DOHH2 (cell line): ENCODE results near the gene ABLIM1.

Experiments used
- H3F3A ChIP-seq: fragments of 200-600 bp; sonication (generic), shearing (Covaris generic); 2 replicates; pipeline ENCODE4 v1.6.0; 2016; ENCODE audit warnings: antibody characterized with exemption, mild to moderate bottlenecking; ENCODE audit not compliant: control insufficient read depth, insufficient read depth
- H3K27ac ChIP-seq: fragments of 200-600 bp; sonication (generic); 2 replicates; pipeline ENCODE4 v1.5.1; 2014; ENCODE audit warnings: low read depth, mild to moderate bottlenecking, low read length, moderate library complexity
- H3K27me3 ChIP-seq: fragments of 200-600 bp; sonication (generic); 2 replicates; pipeline ENCODE4 v1.6.1; 2014; ENCODE audit warnings: mild to moderate bottlenecking, low read length, mixed read lengths; ENCODE audit not compliant: control insufficient read depth
- H3K36me3 ChIP-seq: fragments of 200-600 bp; sonication (generic); 2 replicates; pipeline ENCODE4 v1.6.1; 2014; ENCODE audit warnings: mild to moderate bottlenecking, low read length, moderate library complexity, mixed read lengths; ENCODE audit not compliant: control insufficient read depth
- H3K4me1 ChIP-seq: fragments of 200-600 bp; sonication (generic); 2 replicates; pipeline ENCODE4 v1.6.1; 2014; ENCODE audit warnings: mild to moderate bottlenecking, low read length, mixed read lengths; ENCODE audit not compliant: control insufficient read depth
- H3K4me2 ChIP-seq: fragments of 200-600 bp; sonication (generic); 2 replicates; pipeline ENCODE4 v1.6.0; 2014; ENCODE audit warnings: mild to moderate bottlenecking, low read length, moderate library complexity
- H3K4me3 ChIP-seq: fragments of 200-600 bp; sonication (generic); 2 replicates; pipeline ENCODE4 v1.5.1; 2014; ENCODE audit warnings: mild to moderate bottlenecking, low read length, mixed read lengths
- H3K79me2 ChIP-seq: fragments of 200-600 bp; sonication (generic); 2 replicates; pipeline ENCODE4 v1.6.1; 2014; ENCODE audit warnings: mild to moderate bottlenecking, low read length, mixed read lengths; ENCODE audit not compliant: control insufficient read depth
- H3K9me2 ChIP-seq: fragments of 200-600 bp; sonication (generic); replicated peaks from 2 replicates; pipeline ENCODE4 v1.6.1; 2014; ENCODE audit warnings: mild to moderate bottlenecking, low read length, mixed read lengths; ENCODE audit not compliant: control insufficient read depth
- H3K9me3 ChIP-seq: fragments of 200-600 bp; sonication (generic); 2 replicates; pipeline ENCODE4 v1.6.1; 2014; ENCODE audit warnings: antibody characterized with exemption, low read length, mixed read lengths; ENCODE audit not compliant: control insufficient read depth, insufficient read depth
- H4K20me1 ChIP-seq: fragments of 200-600 bp; sonication (generic); 2 replicates; pipeline ENCODE4 v1.6.0; 2014; ENCODE audit warnings: low read depth, mild to moderate bottlenecking, antibody characterized with exemption, low read length, moderate library complexity; ENCODE audit not compliant: control insufficient read depth, insufficient read depth
- EZH2phosphoT487 ChIP-seq: fragments of 200-600 bp; sonication (generic); IDR thresholded peaks from 2 replicates; pipeline ENCODE4 v1.6.1; 2017; ENCODE audit warnings: borderline replicate concordance, mild to moderate bottlenecking, antibody characterized with exemption, low read length, moderate library complexity, mixed read lengths
- TF ChIP-seq, protein P1 (sequence below): fragments of 200-600 bp; sonication (generic); IDR thresholded peaks from one replicate; pipeline ENCODE4 v1.5.1; 2014; ENCODE audit warnings: antibody characterized with exemption, mild to moderate bottlenecking, low read depth, low read length; ENCODE audit not compliant: poor library complexity, severe bottlenecking

The ABLIM1 gene

DNA sequence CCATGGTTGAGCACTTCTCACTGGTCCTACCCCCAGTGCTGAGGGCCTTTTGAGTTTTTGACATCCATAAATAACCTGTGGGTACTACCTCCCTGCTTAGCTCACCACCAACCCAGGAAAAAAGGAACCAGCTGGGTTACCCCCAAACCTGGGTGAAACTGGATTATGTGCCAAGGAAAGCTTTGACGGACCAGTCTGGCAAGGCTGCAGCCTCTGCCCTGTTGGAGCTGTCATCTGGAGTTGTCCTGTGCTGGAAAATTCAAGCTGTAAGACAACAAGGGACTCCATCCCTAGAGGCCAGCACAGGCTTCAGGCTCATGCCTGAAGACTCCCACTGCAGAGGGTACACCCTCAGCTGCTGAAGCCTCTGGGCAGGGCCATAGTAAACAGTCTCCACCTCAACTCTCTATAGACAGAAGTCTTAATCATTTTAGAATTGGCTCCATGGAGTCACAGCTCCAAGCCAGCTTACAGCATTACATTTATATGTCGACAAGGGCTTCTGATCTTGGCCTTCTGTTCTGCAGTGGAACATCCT lies 138.2 kb downstream of the ABLIM1 start:
- H3F3A ChIP-seq: peaks cover 15% of the 10 kb centered on the region
- H3K4me1 ChIP-seq: peaks cover 95% of the 10 kb centered on the region
- no peaks in the 10 kb centered on the region for H3K27me3 ChIP-seq
- peak overlapping the region; percentile 73 for H3K4me2 ChIP-seq
- H3K9me3 ChIP-seq: no peaks in the 10 kb centered on the region
- H3K79me2 ChIP-seq: peaks cover 100% of the 10 kb centered on the region
- TF ChIP-seq, protein P1, sequence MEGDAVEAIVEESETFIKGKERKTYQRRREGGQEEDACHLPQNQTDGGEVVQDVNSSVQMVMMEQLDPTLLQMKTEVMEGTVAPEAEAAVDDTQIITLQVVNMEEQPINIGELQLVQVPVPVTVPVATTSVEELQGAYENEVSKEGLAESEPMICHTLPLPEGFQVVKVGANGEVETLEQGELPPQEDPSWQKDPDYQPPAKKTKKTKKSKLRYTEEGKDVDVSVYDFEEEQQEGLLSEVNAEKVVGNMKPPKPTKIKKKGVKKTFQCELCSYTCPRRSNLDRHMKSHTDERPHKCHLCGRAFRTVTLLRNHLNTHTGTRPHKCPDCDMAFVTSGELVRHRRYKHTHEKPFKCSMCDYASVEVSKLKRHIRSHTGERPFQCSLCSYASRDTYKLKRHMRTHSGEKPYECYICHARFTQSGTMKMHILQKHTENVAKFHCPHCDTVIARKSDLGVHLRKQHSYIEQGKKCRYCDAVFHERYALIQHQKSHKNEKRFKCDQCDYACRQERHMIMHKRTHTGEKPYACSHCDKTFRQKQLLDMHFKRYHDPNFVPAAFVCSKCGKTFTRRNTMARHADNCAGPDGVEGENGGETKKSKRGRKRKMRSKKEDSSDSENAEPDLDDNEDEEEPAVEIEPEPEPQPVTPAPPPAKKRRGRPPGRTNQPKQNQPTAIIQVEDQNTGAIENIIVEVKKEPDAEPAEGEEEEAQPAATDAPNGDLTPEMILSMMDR: no peak
- no peak for TF ChIP-seq EZH2phosphoT487
- no peak overlapping the region for H3K27ac ChIP-seq
- no peak overlapping the region for H3K4me3 ChIP-seq
- H3K36me3 ChIP-seq: peaks cover 40% of the 10 kb centered on the region
- H4K20me1 ChIP-seq: peaks cover 61% of the 10 kb centered on the region
- H3K9me2 ChIP-seq: no peaks in the 10 kb centered on the region

DNA sequence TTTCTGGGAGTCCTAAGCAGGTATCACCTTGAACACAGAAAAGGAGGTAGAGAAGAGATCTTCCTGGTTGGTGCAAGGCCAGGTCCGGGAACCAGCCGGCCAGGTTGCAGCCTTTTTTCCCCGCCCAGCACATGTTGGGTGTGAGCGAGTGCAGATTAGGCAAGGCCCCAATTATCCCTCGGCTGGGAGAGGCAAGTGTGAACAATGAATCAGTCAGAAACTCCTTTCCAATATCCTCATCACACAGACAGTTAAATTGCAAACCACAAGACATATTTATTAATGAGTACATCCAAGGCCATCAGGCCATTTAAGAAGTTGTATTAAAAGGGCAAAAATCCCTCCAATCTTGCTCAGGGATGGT lies 138.8 kb downstream of the ABLIM1 start:
- TF ChIP-seq EZH2phosphoT487: no peak
- TF ChIP-seq, protein P1: no peak
- Histone ChIP-seq H3K9me3 (no peaks in the 10 kb centered on the region), H3K4me3 (no peak overlapping the region), H3K79me2 (peaks cover 100% of the 10 kb centered on the region), H3F3A (peaks cover 17% of the 10 kb centered on the region), H4K20me1 (peaks cover 58% of the 10 kb centered on the region), H3K4me1 (peaks cover 95% of the 10 kb centered on the region), H3K4me2 (peak overlapping the region; percentile 73), H3K27me3 (no peaks in the 10 kb centered on the region), H3K9me2 (no peaks in the 10 kb centered on the region), H3K27ac (no peak overlapping the region), H3K36me3 (peaks cover 37% of the 10 kb centered on the region)

DNA sequence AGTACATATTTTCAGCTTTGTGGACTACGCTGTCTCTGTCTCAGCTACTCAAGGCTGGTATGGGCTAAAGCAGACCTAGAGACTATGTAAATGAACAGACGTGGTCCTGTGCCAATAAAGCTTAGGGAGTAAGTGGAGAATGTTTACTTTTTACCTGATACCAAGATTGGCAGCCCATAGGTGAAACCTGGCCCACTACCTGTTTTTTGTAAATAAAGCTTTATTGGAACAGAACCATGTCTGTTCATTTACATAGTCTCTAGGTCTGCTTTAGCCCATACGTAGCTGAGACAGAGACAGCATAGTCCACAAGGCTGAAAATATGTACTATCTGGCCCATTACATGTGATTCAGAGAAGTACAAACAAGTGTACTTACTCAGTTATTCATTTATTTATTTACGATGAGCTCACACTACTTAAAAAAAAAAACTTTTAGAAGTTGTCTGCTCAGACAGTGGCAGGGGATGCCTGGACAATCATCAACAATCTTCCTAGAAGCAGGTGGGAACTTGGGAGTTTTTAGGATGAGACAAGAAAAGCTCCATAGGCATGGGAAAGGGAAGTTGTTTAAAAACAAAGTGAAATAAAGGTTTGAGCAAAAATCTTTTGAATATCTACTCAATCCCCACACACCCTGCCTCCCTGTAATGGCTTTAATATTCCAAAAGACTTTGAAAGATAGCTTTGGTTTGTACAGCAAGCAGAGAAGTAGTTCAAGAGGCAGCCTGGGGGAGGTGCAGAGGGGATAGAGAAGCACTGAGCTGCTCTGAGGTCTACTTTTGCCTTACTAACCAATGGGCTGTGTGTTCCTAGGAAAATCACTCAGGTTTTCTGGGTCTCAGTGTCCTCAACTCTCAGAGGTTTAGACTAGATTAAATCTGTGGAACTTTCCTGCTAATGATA lies 139.4 kb downstream of the ABLIM1 start:
- peak overlapping the region; percentile 58 for H3K4me3 ChIP-seq
- no peaks in the 10 kb centered on the region for H3K9me3 ChIP-seq
- peak overlapping the region; percentile 73 for H3K4me2 ChIP-seq
- peaks cover 56% of the 10 kb centered on the region for H4K20me1 ChIP-seq
- no peaks in the 10 kb centered on the region for H3K9me2 ChIP-seq
- H3F3A ChIP-seq: peaks cover 17% of the 10 kb centered on the region
- TF ChIP-seq, protein P1: no peak
- no peak for TF ChIP-seq EZH2phosphoT487
- no peak overlapping the region for H3K27ac ChIP-seq
- peaks cover 100% of the 10 kb centered on the region for H3K79me2 ChIP-seq
- H3K36me3 ChIP-seq: peaks cover 31% of the 10 kb centered on the region
- peaks cover 95% of the 10 kb centered on the region for H3K4me1 ChIP-seq
- H3K27me3 ChIP-seq: no peaks in the 10 kb centered on the region
